Glutamatergic neuron (in vitro differentiated cells): Measurements from ENCODE around the gene EGR4. TPM values are rescaled to one million over a fixed set of nuclear protein-coding genes. Genes with fewer than 3 reads are reported as not detected.

Experiments used
- DNase-seq: peaks from one replicate; pipeline ENCODE4 v3.0.0; 2022
- H3K27ac Mint-ChIP-seq: one replicate; pipeline ENCODE4 v1.8.0; 2020; ENCODE audit warnings: mild to moderate bottlenecking, mixed read lengths, inconsistent platforms; ENCODE audit not compliant: unreplicated experiment
- H3K27me3 Mint-ChIP-seq: one replicate; pipeline ENCODE4 v1.8.0; 2020; ENCODE audit warnings: mild to moderate bottlenecking, moderate library complexity, mixed read lengths, inconsistent platforms; ENCODE audit not compliant: unreplicated experiment
- H3K36me3 Mint-ChIP-seq: one replicate; pipeline ENCODE4 v1.8.0; 2020; ENCODE audit warnings: mild to moderate bottlenecking, mixed read lengths, inconsistent platforms; ENCODE audit not compliant: unreplicated experiment
- H3K4me1 Mint-ChIP-seq: one replicate; pipeline ENCODE4 v1.8.0; 2020; ENCODE audit warnings: mild to moderate bottlenecking, low read depth, mixed read lengths, inconsistent platforms; ENCODE audit not compliant: unreplicated experiment
- H3K4me3 Mint-ChIP-seq: one replicate; pipeline ENCODE4 v1.8.0; 2020; ENCODE audit warnings: mild to moderate bottlenecking, mixed read lengths, inconsistent platforms; ENCODE audit not compliant: unreplicated experiment
- H3K9me3 Mint-ChIP-seq: one replicate; pipeline ENCODE4 v1.8.0; 2020; ENCODE audit warnings: mild to moderate bottlenecking, moderate library complexity, mixed read lengths, inconsistent platforms; ENCODE audit not compliant: unreplicated experiment
- CTCF ChIP-seq: fragments of 200-600 bp; sonication (generic); IDR thresholded peaks from one replicate; pipeline ENCODE4 v1.5.0; 2021; ENCODE audit not compliant: partially characterized antibody, unreplicated experiment
- long read RNA-seq: library from polyadenylated mRNA; unstranded; transcript quantifications from one replicate; pipeline ENCODE4 v2.0.0, GENCODE V29; 2020; ENCODE audit not compliant: unreplicated experiment
- total RNA-seq: library from RNA; stranded (reverse); fragmentation: NEBNext Ultra II Directional; extraction: Animal tissue kit (Norgen Biotek cat#: 25700); gene quantifications from one replicate; pipeline ENCODE4 v1.2.1, GENCODE V29; 2021; ENCODE audit not compliant: unreplicated experiment

Gene EGR4
- not detected for total RNA-seq
- long read RNA-seq: 0 reads

GRCh38 chr2:73293534-73294171 lies at the start of gene EGR4:
Gene EGR4 (minus strand): TSS chr2:73293548. CDS start chr2:73293317, 231 bp downstream.
- Mint-ChIP-seq H3K36me3 (no peaks in the 10 kb centered on the region), H3K27me3 (peaks cover 15% of the 10 kb centered on the region), H3K4me3 (peak within 1 kb of the TSS; percentile 74), H3K4me1 (peaks cover 11% of the 10 kb centered on the region), H3K9me3 (peaks cover 3% of the 10 kb centered on the region), H3K27ac (no peak within 1 kb of the TSS)
- DNase-seq: peak; percentile 73
- no peak for TF ChIP-seq CTCF

GRCh38 chr2:73341039-73341438 lies 47.7 kb upstream of the EGR4 start:
- Mint-ChIP-seq H3K4me1 (no peaks in the 10 kb centered on the region), H3K27ac (no peak overlapping the region), H3K9me3 (no peaks in the 10 kb centered on the region), H3K27me3 (no peaks in the 10 kb centered on the region), H3K4me3 (no peak overlapping the region), H3K36me3 (no peaks in the 10 kb centered on the region)
- no peak for DNase-seq
- TF ChIP-seq CTCF: no peak

GRCh38 chr2:73339201-73339600 lies 45.9 kb upstream of the EGR4 start:
- Mint-ChIP-seq H3K27ac (no peak overlapping the region), H3K36me3 (no peaks in the 10 kb centered on the region), H3K4me3 (no peak overlapping the region), H3K9me3 (no peaks in the 10 kb centered on the region), H3K4me1 (no peaks in the 10 kb centered on the region), H3K27me3 (no peaks in the 10 kb centered on the region)
- DNase-seq: no peak
- no peak for TF ChIP-seq CTCF

GRCh38 chr2:73337828-73338227 lies 44.5 kb upstream of the EGR4 start:
- no peak for DNase-seq
- no peak for TF ChIP-seq CTCF
- no peaks in the 10 kb centered on the region for H3K9me3 Mint-ChIP-seq
- no peaks in the 10 kb centered on the region for H3K4me1 Mint-ChIP-seq
- H3K4me3 Mint-ChIP-seq: no peak overlapping the region
- H3K36me3 Mint-ChIP-seq: no peaks in the 10 kb centered on the region
- H3K27me3 Mint-ChIP-seq: no peaks in the 10 kb centered on the region
- H3K27ac Mint-ChIP-seq: no peak overlapping the region

- Mint-ChIP-seq H3K27ac (no peak overlapping the region), H3K36me3 (no peaks in the 10 kb centered on the region), H3K4me3 (no peak overlapping the region), H3K4me1 (no peaks in the 10 kb centered on the region), H3K9me3 (no peaks in the 10 kb centered on the region), H3K27me3 (no peaks in the 10 kb centered on the region)
- TF ChIP-seq CTCF: no peak
- no peak for DNase-seq
Measured at GRCh38 chr2:73334620-73335019, 41.3 kb upstream of the EGR4 start.
